Measurements from ENCODE around the gene CLSTN3.

The CLSTN3 gene

DNA sequence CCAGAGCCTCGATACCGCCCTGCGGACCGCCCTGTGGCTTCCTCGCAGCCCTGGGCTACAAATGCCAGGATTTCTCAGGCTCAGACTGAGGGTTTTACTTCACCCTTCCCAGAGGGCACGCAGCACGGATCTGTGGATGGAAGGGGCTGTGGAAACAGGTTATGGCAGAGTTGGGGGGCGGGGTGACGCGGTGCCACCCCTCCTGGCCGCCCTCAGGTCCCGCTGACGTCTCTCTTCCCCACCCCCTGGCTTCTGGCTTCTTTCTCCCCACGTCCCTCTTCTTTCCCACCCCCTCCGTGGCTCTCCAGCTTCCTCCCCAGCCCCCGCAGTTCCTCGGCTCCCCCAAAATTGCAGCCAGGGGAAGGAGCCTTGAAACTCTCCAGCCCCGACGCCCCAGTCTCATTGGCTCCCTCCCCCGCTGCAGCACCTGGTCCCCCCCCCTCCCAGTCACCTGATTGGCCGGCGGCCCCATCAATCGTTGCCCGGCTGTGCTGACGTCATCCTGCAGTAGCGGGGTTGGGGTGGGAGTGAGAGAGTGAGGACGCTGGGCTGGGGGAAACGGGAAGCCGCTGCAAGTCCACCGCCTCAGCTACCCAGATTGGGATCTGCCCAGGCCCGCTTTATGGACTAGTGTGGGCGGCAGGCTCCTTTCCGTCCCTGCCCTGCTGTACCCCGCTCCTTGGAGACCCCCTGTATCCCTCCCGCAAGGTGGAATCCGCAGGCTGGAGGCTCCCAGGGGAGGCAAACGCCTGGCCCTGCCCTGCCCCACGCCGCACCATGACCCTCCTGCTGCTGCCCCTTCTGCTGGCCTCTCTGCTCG, at the start of gene CLSTN3:
Gene CLSTN3 (plus strand): TSS at position 500 of the 820 bp plus-strand sequence. CDS start 278 bp downstream, at position 778.
- no peak for DNase-seq

DNA sequence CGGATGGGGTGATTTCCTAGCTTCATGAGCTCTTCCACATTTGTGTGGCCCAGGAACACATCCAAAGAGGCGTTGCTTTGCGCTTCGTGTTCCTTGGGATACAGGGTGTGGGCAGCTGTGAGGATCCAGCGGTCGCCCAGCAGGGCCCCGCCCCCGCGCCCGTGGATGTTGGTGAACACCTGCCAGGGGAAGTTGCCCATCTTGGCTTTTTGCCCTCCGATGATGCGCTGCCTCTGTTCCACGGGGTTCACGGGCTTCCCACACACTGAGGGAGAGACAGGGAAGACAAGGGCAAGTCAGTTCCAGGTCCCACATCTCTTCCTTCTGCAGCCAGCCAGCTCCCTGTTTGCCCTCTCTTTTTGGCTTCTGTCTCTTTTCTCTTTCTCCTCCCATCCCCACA, 49.1 kb upstream of the CLSTN3 start:
- no peak for DNase-seq

- DNase-seq = no peak
Measured at GRCh38 chr12:7083125-7083524, 47.0 kb upstream of the CLSTN3 start.

GRCh38 chr12:7089196-7089871, 40.8 kb upstream of the CLSTN3 start:
- no peak for DNase-seq

- DNase-seq = no peak
Measured at GRCh38 chr12:7090222-7090998, 39.8 kb upstream of the CLSTN3 start.

DNA sequence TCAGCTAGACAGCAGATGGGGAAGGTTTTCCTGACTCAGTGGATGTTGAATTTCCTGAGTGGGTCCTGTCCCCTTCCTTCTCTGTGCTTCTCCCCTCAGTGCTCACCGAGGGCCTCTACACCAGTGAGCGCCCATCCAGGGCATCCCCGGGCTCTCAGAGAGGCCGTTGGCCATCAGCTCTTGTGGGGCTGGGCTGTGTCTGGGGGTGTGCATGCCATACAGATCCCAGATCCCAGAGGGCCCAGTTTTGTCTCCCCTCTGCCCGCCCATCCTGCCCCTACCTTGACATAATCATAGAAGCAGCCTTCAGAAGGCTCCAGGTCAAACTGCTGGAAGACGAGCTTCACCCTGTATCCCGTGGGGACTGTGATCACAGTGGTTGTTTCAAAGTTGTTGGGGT, 39.0 kb upstream of the CLSTN3 start:
- DNase-seq = no peak

- no peak for DNase-seq
Measured at GRCh38 chr12:7091660-7092228, 38.4 kb upstream of the CLSTN3 start.

DNA sequence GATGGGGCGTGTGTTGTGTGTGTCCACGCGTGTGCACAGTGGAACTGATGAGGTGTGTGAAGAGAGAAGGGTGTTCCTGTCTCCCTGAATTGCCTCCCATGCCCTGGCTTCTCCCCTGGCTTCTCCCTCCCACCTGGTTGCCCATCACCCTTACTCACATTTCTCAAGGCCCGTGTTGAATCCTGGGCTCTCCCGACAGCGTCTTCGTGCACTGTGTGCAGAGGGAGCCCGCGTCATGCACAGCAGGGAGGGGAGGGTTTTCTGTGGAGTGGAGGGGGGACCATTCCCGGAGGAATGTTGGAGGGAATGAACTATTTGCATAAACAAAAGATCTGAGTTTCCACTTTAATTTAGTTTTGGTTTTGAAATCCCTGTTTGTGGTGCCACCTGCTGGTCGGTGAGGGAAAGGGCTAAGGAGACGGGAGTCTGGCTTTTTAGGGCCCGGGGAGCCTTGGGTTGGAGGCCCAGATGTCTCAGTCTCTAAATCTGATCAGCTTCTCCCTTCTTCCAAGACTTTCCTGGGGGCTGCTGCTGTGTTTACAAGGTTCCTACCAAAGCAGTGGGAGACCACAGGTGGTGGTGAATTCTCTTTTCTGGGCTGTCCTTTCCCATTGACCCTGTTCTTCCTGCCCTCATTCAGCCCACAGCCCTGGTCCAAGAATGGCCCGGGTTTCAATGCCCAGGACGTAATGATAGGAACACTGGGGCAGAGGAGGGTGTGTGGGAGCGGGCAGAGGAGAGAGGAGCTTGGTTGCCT, 37.8 kb upstream of the CLSTN3 start, which contains the start of gene C1R:
Gene C1R (minus strand): TSS at position 217 of the 757 bp plus-strand sequence. CDS start 57 bp downstream, at position 160.
- DNase-seq = no peak

DNA sequence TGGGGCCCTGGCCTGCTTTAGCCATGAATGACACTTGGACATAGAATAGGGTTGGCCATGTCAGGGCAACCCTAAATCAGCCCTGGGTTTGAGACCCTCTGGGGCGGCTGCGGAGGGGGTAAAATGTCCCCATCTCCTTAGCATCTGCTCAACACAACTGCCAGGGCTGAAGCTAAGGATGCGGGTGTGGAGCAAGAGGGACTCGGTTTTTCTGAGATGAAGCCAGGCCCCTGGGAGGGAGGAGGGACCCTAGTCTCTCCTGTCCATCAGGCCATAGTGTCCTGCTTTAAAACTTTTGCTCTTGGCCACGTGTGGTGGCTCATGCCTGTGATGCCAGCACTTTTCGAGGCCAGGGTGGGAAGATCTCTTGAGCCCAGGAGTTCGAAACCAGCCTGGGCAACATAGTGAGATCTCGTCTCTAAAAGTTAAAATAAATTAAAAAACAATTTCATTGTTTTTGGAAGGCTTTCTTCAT, 37.1 kb upstream of the CLSTN3 start:
- no peak for DNase-seq

DNA sequence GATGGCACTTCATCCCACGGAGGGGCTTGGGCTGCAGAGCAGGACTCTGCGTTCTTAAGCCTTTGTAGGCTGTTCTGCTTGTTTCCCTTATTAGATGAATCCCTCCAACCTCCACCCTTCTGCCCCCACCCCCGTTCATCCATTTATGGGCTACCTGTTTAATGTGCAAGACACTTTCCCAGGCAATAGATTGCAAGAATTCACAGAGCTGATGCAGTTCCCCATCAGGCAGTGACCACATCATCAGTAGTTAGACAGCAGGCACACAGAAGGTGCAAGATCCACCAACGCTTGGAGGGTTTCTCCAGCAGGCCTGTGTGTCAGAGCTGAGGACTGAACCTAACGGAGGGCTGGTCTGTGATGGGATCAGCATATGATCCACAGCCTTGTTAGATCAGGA, 36.7 kb upstream of the CLSTN3 start:
- no peak for DNase-seq

- no peak for DNase-seq
Measured at GRCh38 chr12:7093892-7094291, 36.3 kb upstream of the CLSTN3 start.

DNA sequence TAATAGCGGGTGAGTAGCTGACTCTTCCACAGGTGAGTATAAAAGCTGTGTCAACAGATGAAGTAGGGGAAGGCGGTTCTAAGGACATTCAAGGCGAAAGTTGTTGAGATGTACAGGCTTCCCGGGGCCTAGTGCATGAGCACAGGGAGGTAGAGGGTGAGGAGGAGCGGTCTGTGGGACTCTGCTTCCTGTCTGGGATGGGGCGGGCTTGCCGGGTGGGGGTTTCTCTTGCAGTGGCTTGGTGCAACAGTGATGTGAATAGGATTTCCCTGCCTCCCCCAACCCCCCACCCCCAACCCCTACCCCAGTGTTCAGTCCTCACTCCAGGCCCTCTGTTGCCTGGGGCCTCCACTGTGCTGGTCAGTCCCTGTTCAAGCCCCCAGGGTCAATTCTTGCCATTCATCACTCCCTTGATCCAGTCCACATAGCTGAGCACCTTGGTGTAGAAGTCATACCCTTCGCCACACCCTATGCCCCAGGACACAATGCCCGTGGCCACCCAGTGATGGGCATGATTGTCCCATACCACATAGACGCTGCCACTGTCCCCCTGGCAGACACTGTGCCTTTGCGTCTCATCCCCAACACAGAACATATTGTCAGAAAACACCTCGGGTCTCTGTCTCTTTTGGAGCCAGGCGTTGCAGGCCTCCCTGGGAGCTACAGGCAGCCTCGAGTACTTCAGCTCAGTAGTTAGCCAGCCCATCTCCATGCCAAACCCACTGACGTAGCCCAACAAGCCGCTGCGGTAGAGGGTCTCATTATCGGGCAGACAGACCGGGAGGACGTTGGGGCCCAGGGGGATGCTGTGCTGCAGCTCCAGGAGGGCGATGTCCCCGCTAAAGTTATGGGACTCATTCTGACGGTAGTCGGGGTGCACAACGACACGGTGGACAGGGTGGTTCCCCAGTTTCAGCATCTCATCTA, 33.9 kb upstream of the CLSTN3 start:
- no peak for DNase-seq

DNA sequence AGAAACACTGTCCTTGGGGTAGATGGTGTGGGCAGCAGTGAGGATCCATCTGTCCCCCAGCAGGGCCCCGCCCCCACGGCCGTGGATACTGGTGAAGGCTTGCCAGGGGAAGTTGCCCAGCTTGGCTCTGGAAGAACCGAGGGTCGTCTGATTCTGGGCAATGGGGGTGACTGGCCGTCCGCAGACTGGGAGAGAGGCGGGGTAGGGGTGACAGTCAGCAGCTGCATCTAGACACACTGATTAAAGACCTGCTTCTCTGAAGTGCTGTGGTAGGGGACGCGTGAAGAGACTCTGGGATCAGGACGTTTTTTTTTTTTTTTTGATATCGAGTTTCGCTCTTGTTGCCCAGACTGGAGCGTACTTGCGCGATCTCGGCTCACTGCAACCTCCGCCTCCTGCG, 33.2 kb upstream of the CLSTN3 start:
- no peak for DNase-seq

DNA sequence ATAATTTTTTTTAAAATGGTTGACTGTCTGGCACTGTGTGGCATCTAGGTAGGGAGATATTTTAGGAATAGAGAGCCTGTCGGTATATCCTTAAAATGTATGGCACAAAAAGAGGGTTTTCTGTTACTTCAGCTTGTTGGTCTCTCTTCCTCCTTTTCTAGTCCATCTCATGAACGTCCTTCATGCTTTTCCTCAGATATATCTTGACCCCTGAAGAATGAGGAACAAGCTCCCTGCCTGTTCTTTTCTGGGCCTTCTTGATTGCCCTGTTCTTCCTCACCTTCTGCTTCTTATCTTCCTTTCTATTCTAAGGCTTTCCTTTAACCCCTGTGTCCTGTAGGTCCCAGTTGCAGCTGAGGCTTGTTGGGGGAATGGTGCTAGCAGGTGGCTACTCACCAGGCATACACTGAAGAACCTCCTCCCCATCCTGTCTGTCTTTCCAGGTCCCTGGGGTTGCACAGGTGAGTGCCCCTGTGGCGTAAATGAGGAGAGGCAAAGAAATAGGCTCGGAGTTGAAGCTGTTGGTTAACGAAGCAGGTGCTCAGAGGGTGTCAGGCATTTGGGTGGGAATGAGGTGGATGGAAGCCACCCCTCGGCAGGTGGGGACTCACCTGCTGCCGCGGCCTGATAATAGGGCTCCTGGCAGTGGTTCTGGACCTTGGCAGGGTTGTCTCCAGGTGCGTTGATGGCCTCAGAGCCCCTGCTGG, 30.7 kb upstream of the CLSTN3 start:
- no peak for DNase-seq

DNA sequence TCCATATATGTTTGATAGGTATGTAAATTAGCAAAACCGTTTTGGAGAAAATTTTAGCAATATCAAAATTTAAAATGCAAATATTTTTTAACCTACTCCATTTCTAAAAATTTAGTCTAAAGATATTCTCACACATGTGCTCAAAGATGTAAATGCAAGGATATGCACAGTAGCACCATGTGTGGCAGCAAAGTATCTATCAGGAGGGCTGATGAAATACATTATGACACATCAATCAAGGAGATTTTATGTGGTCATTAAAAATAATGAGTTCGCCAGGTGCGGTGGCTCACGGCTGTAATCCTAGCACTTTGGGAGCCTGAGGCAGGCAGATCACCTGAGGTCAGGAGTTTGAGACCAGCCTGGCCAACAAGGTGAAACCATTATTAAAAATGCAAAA, 29.9 kb upstream of the CLSTN3 start:
- no peak for DNase-seq

DNA sequence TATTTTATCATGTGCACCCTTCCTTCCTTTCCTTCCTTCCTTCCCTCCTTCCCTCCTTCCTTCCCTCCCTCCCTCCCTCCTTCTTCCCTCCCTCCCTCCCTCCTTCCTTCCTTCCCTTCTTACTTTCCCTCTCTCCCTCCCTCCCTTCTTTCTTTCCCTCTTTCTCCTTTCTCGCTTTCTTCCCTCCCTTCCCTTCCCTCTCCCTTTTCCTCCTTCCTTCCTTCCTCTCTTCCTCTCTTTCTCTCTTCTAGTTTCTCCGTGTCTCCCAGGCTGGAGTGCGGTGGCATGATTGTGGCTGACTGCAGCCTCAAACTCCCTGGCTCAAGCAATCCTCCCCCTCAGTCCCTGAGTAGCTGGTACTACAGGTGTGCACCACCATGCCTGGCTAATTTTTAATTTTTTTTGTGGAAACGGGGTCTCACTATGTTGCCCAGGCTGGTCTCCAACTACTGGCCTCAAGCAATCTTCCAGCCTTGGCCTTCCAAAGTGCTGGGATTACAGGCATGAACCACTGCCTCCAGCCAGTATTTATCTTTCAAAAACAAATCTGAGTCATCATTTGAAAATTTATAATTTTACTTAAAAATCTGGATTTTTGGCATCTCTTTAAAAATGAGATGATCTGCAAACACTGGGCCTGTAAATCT, 29.0 kb upstream of the CLSTN3 start:
- DNase-seq = no peak

- no peak for DNase-seq
Measured at GRCh38 chr12:7101694-7102131, 28.5 kb upstream of the CLSTN3 start.

- no peak for DNase-seq
Measured at GRCh38 chr12:7102582-7102981, 27.6 kb upstream of the CLSTN3 start.

DNA sequence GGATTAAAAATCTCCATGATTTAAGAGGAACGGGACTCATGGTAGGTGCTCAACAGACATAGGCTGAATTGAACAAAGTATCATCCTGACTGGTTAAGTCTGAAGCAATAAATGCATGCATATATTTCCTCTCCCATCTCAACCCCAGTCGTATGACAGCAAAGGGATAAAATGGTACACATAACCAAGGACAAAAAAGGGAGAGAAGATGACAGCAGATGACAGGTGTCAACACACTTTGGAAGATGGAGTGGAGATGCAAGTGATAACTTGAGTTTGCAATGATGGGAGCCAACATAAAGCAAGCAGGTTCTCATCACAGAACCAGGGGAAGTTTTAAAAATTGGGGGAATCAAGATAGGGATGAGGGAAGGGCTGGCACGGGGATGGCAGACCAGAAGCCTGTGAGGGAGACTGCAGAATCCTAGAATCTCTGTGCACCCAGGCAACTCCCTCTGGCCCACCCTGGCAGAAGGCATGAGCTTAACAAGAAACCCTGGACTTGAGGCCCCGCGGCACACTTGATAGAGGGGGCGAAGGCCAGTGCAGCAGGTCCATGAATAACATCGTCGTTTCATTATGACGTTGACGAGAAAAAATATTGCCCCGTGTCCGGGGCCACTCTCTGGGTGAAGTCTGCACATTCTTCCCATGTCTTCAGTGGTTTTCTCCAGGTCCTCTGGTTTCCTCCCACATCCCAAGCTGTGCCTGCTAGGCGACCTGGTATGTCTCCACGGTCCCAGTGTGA, 26.2 kb upstream of the CLSTN3 start:
- no peak for DNase-seq

All from SHP77 treated with DMSO at 0.1 percent for 48 hours (cell line).